Activated CD4-positive, alpha-beta T cell treated with anti-CD3 and anti-CD28 coated beads, Interleukin-2, amount 10 ng/mL, durations not matched to agents 7 days and 5 days (primary cell): ENCODE data around the gene SARNP. TPM values are rescaled to one million over a fixed set of nuclear protein-coding genes. Genes with fewer than 3 reads are reported as not detected.
"Not testable (repeated sequence)": the region's sequence is repeated elsewhere in the genome, so short reads cannot be mapped to it uniquely, and the experiment has no call there.

ENCODE experiments used
- CTCF ChIA-PET: fragments of 350-600 bp; sonication (Branson Sonifier 250); formaldehyde crosslinking; loops from one replicate; lab custom pipeline; 2021; ENCODE audit warnings: antibody characterized with exemption; lab: Charles Lee
- POLR2A ChIA-PET: fragments of 350-600 bp; sonication (Branson Sonifier 250); formaldehyde crosslinking; loops from one replicate; lab custom pipeline; 2021; ENCODE audit warnings: antibody characterized with exemption; lab: Charles Lee
- DNase-seq: peaks from one replicate; pipeline ENCODE4 v3.0.0-alpha.2; 2020
- H3K27ac Mint-ChIP-seq: one replicate; pipeline ENCODE4 v1.8.0; 2021; ENCODE audit warnings: mild to moderate bottlenecking, moderate library complexity, mixed read lengths
- H3K27me3 Mint-ChIP-seq: one replicate; pipeline ENCODE4 v1.8.0; 2021; ENCODE audit warnings: mixed read lengths
- H3K36me3 Mint-ChIP-seq: one replicate; pipeline ENCODE4 v1.8.0; 2021; ENCODE audit warnings: low read depth, mixed read lengths
- H3K4me1 Mint-ChIP-seq: one replicate; pipeline ENCODE4 v1.8.0; 2021; ENCODE audit warnings: mixed read lengths
- H3K4me3 Mint-ChIP-seq: one replicate; pipeline ENCODE4 v1.8.0; 2021; ENCODE audit warnings: mild to moderate bottlenecking, moderate library complexity, mixed read lengths
- H3K9me3 Mint-ChIP-seq: one replicate; pipeline ENCODE4 v1.8.0; 2021; ENCODE audit warnings: mixed read lengths
- total RNA-seq, 2 experiments: library from RNA; stranded (reverse); gene quantifications; one replicate each; pipeline ENCODE4 v1.2.3, GENCODE V29; 2021

Gene SARNP
- total RNA-seq, 2 experiments from 2014 or later: 87.5 to 102 TPM

- no peaks in the 10 kb centered on the region for H3K9me3 Mint-ChIP-seq
- H3K36me3 Mint-ChIP-seq: no peaks in the 10 kb centered on the region
Observed at GRCh38 chr12:55847603-55848291, 30.2 kb upstream of the SARNP start.

GRCh38 chr12:55847033-55847432 lies 29.5 kb upstream of the SARNP start:
- Mint-ChIP-seq H3K4me3 (no peak overlapping the region), H3K27ac (no peak overlapping the region), H3K9me3 (no peaks in the 10 kb centered on the region), H3K4me1 (no peaks in the 10 kb centered on the region), H3K27me3 (peaks cover 10% of the 10 kb centered on the region), H3K36me3 (no peaks in the 10 kb centered on the region)
- DNase-seq: no peak
- CTCF ChIA-PET: interaction anchor here (0.6 to 2.1 kb wide), 5 partner anchors 9 to 39 kb away, joined by 4 to 8 read pairs (median 5); partner anchors contain the start of gene DNAJC14
- POLR2A ChIA-PET: interaction anchor here (0.6 kb wide), 1 partner anchor 129 kb away, joined by 3 read pairs; no protein-coding TSS in a partner anchor

More at GRCh38 chr12:55847603-55848291, 30.2 kb upstream of the SARNP start:
- POLR2A ChIA-PET: no interaction called here
- no peak overlapping the region for H3K4me3 Mint-ChIP-seq
- H3K4me1 Mint-ChIP-seq: no peaks in the 10 kb centered on the region
- CTCF ChIA-PET: interaction anchor here (0.6 to 2.1 kb wide), 6 partner anchors 9 to 962 kb away, joined by 4 to 8 read pairs (median 5); partner anchors contain the start of gene DNAJC14
- DNase-seq: no peak
- H3K27ac Mint-ChIP-seq: no peak overlapping the region
- H3K27me3 Mint-ChIP-seq: peaks cover 13% of the 10 kb centered on the region

- Mint-ChIP-seq H3K9me3 (no peaks in the 10 kb centered on the region), H3K4me1 (no peaks in the 10 kb centered on the region), H3K27ac (no peak overlapping the region), H3K36me3 (no peaks in the 10 kb centered on the region), H3K4me3 (no peak overlapping the region), H3K27me3 (peaks cover 7% of the 10 kb centered on the region)
- DNase-seq: no peak
- ChIA-PET POLR2A (no interaction called here), CTCF (interaction anchor here (0.6 to 2.1 kb wide), 3 partner anchors 10 to 46 kb away, joined by 3 to 5 read pairs (median 4); no protein-coding TSS in a partner anchor)
Observed at GRCh38 chr12:55845785-55846496, 28.4 kb upstream of the SARNP start.

DNA sequence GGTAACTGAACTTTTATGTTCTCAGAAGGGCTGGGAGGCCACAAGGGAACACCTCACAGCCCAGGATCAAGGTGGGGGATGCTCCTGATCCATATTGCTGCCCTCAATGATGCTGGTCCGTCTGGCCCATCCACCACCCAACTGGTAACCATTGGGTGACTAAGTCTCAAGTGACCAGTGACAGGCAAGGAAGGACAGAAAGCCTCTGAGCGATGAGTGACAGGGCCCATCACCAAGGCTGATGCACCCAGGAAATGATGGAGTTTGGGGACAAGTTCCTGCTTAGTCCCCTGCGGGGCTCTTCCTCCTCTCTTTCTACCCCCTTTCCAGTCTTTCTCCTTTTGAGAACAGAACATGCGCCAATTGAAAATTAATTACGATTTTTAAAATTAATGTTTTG lies 27.8 kb upstream of the SARNP start:
- no peaks in the 10 kb centered on the region for H3K4me1 Mint-ChIP-seq
- no peak overlapping the region for H3K27ac Mint-ChIP-seq
- no peak for DNase-seq
- POLR2A ChIA-PET: no interaction called here
- H3K4me3 Mint-ChIP-seq: no peak overlapping the region
- H3K36me3 Mint-ChIP-seq: no peaks in the 10 kb centered on the region
- H3K27me3 Mint-ChIP-seq: peaks cover 3% of the 10 kb centered on the region
- CTCF ChIA-PET: interaction anchor here (0.6 to 1.9 kb wide), 2 partner anchors 41 to 47 kb away, joined by 3 to 4 read pairs; no protein-coding TSS in a partner anchor
- no peaks in the 10 kb centered on the region for H3K9me3 Mint-ChIP-seq

- no peak for DNase-seq
- H3K4me3 Mint-ChIP-seq: no peak overlapping the region
- H3K4me1 Mint-ChIP-seq: no peaks in the 10 kb centered on the region
- CTCF ChIA-PET: interaction anchor here (1.9 kb wide), 1 partner anchor 41 kb away, joined by 4 read pairs; no protein-coding TSS in a partner anchor
- H3K27me3 Mint-ChIP-seq: no peaks in the 10 kb centered on the region
- no peaks in the 10 kb centered on the region for H3K36me3 Mint-ChIP-seq
- H3K27ac Mint-ChIP-seq: no peak overlapping the region
- no peaks in the 10 kb centered on the region for H3K9me3 Mint-ChIP-seq
- POLR2A ChIA-PET: no interaction called here
Observed at GRCh38 chr12:55844961-55845360, 27.4 kb upstream of the SARNP start.

DNA sequence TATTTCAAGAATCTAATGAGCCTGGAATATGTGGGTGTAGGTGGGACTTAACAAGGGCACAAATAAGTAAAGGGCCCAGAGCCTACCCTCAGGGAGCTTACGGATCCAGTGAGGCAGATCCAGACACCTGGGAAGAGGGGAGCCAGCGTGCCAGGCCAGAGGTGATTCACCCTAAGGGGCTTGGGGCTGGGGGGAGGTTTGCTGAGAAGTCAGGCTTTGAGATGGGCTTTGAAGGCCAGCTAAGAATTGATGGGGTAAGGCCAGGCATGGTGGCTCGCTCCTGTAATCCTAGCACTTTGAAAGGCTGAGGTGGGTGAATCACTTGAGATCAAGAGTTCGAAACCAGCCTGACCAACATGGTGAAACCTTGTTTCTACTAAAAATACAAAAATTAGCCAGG lies 25.9 kb upstream of the SARNP start:
- Mint-ChIP-seq H3K27me3 (no peaks in the 10 kb centered on the region), H3K9me3 (no peaks in the 10 kb centered on the region), H3K4me3 (no peak overlapping the region), H3K4me1 (no peaks in the 10 kb centered on the region), H3K27ac (no peak overlapping the region), H3K36me3 (no peaks in the 10 kb centered on the region)
- ChIA-PET CTCF (interaction anchor here (1.1 kb wide), 2 partner anchors 15 to 82 kb away, joined by 3 read pairs; no protein-coding TSS in a partner anchor), POLR2A (no interaction called here)
- DNase-seq: no peak

GRCh38 chr12:55842681-55843429 lies 25.3 kb upstream of the SARNP start, which contains the start of gene MMP19:
TSS of gene MMP19 (minus strand) at chr12:55842936. CDS start at chr12:55842830, 106 bp downstream.
- no peak within 1 kb of the TSS for H3K4me3 Mint-ChIP-seq
- DNase-seq: no peak
- H3K27ac Mint-ChIP-seq: no peak within 1 kb of the TSS
- ChIA-PET CTCF (interaction anchor here (0.6 to 1.1 kb wide), 4 partner anchors 16 to 1218 kb away, joined by 3 to 4 read pairs (median 3); no protein-coding TSS in a partner anchor), POLR2A (no interaction called here)
- no peaks in the 10 kb centered on the region for H3K9me3 Mint-ChIP-seq
- no peaks in the 10 kb centered on the region for H3K36me3 Mint-ChIP-seq
- H3K27me3 Mint-ChIP-seq: no peaks in the 10 kb centered on the region
- H3K4me1 Mint-ChIP-seq: no peaks in the 10 kb centered on the region

DNA sequence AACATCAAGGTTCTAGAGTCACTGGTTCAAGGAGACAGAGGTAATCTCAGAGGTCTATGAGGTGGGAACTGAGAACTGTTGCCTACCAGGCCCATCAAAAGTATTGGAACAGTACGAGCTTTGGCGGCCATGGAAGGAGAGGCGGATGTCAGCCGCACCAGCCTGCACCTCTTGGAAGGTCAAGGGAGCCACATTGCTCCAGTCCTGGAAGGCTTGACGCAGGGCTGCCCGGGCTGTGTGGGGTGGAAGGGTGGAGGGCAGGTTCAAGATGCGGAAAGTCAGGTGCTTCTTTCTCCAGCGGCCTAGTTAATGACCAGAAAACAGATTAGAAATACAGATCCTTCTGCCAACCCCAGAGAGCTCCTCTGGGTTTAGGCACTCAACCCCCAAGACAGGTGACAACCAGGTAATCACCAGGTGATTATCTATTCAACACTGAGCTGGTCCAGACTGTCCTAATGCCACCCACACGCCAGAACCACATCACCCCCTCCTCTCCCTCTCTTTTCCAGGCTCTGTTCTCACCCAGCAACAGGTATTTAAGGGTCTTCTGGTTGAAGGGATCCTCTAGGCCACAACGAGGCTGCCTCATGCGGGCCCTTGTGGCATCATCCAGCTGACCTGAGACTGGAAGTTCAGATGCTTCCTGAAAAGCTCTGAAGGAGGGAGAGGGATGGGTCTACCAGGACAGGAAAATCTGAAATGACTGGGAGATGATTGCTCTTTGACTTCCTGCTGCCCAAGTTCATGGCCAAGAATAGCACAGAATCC lies 23.2 kb upstream of the SARNP start:
- ChIA-PET CTCF (interaction anchor here (0.6 to 0.9 kb wide), 2 partner anchors 84 to 86 kb away, joined by 3 to 5 read pairs; no protein-coding TSS in a partner anchor), POLR2A (no interaction called here)
- H3K27me3 Mint-ChIP-seq: no peaks in the 10 kb centered on the region
- H3K36me3 Mint-ChIP-seq: no peaks in the 10 kb centered on the region
- no peak overlapping the region for H3K4me3 Mint-ChIP-seq
- no peak for DNase-seq
- no peaks in the 10 kb centered on the region for H3K4me1 Mint-ChIP-seq
- H3K27ac Mint-ChIP-seq: no peak overlapping the region
- H3K9me3 Mint-ChIP-seq: no peaks in the 10 kb centered on the region

- CTCF ChIA-PET: interaction anchor here (1.0 to 1.4 kb wide), 2 partner anchors 8 to 10 kb away, joined by 3 to 4 read pairs; partner anchors contain the start of gene DNAJC14
- H3K27me3 Mint-ChIP-seq: no peaks in the 10 kb centered on the region
- POLR2A ChIA-PET: no interaction called here
- no peak overlapping the region for H3K27ac Mint-ChIP-seq
- H3K4me1 Mint-ChIP-seq: no peaks in the 10 kb centered on the region
- no peaks in the 10 kb centered on the region for H3K36me3 Mint-ChIP-seq
- no peak for DNase-seq
- no peaks in the 10 kb centered on the region for H3K9me3 Mint-ChIP-seq
- H3K4me3 Mint-ChIP-seq: no peak overlapping the region
Observed at GRCh38 chr12:55839345-55840140, 22.0 kb upstream of the SARNP start.

- no peak for DNase-seq
- Mint-ChIP-seq H3K9me3 (no peaks in the 10 kb centered on the region), H3K27ac (no peak overlapping the region), H3K4me3 (no peak overlapping the region), H3K27me3 (no peaks in the 10 kb centered on the region), H3K4me1 (no peaks in the 10 kb centered on the region), H3K36me3 (no peaks in the 10 kb centered on the region)
- ChIA-PET CTCF (interaction anchor here (1.0 kb wide), 1 partner anchor 9 kb away, joined by 4 read pairs; no protein-coding TSS in a partner anchor), POLR2A (no interaction called here)
Observed at GRCh38 chr12:55838361-55838760, 20.8 kb upstream of the SARNP start.

DNA sequence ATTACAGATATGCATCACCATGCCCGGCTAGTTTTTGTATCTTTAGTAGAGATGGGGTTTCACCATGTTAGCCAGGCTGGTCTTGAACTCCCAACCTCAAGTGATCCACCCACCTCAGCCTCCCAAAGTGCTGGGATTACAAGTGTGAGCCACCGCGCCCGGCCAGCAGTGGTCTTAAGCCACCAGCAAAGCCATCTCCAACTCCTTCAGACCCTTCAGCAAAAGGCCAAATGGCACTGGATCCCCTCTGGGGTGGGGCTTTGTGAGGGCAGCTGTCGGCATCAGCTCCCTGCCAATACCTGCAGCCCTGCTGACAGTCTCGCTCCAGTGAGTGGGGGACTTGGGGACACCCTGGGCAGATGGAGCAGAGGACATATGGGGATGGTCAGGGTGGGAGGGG lies 16.9 kb upstream of the SARNP start:
- H3K27me3 Mint-ChIP-seq, DNase-seq, POLR2A ChIA-PET, H3K9me3 Mint-ChIP-seq, H3K4me3 Mint-ChIP-seq, H3K27ac Mint-ChIP-seq, H3K36me3 Mint-ChIP-seq: not testable (repeated sequence)
- CTCF ChIA-PET: interaction anchor here (0.6 to 1.4 kb wide), 3 partner anchors 102 to 962 kb away, joined by 3 to 4 read pairs (median 3); partner anchors contain the start of gene BLOC1S1
- H3K4me1 Mint-ChIP-seq: peaks cover 24% of the 10 kb centered on the region
